Measurements from ENCODE around the gene NUMBL. TPM values are rescaled to one million over a fixed set of nuclear protein-coding genes. Genes with fewer than 3 reads are reported as not detected.

The NUMBL gene
- total RNA-seq, 1 experiment from 2014 or later: 57.7 TPM

DNA sequence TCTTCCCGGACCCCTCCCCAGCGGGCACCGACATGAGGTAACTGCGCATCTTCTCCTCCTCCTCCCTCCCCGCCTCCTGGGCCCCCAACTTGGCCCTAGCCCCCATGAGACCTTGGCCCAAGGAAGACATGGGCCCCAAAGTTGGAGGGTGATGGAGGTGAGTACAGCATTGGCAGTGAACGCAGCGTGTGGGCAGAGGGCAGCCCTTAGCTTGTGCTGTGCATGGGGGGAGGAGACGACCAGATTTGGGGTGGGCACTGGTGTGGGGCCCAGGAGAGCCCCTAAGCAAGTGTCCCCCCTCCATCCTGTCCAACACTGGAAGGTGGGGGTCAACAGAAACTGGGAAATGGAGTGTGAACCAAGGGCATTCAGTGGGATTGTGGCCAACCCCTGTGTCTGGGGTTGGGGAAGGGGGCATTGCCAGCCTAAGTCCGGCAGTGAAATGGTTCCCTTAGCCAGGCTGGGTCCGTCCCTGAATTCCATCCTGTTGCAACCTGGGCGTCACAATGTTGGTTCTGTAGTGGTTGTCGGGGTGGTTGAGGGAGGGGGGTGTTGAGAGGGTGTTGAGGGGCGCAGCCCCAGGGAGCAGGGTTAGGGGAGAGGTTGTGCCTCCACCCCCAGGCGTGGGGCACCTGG, 23.5 kb downstream of the NUMBL start:
- TF ChIP-seq EZH2 (IDR thresholded peaks at IDR 0.05; ENCODE audit: low read depth): no peak
- TF ChIP-seq, protein P1, sequence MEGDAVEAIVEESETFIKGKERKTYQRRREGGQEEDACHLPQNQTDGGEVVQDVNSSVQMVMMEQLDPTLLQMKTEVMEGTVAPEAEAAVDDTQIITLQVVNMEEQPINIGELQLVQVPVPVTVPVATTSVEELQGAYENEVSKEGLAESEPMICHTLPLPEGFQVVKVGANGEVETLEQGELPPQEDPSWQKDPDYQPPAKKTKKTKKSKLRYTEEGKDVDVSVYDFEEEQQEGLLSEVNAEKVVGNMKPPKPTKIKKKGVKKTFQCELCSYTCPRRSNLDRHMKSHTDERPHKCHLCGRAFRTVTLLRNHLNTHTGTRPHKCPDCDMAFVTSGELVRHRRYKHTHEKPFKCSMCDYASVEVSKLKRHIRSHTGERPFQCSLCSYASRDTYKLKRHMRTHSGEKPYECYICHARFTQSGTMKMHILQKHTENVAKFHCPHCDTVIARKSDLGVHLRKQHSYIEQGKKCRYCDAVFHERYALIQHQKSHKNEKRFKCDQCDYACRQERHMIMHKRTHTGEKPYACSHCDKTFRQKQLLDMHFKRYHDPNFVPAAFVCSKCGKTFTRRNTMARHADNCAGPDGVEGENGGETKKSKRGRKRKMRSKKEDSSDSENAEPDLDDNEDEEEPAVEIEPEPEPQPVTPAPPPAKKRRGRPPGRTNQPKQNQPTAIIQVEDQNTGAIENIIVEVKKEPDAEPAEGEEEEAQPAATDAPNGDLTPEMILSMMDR (conservative IDR thresholded peaks at IDR 0.05): no peak
- BruUV-seq (replicated peaks): TSS peak; percentile 67
- no peaks in the 10 kb centered on the region for H3K79me2 ChIP-seq (ENCODE audit: low read depth)
- 0 out of 2 replicates have a peak, but pooled peaks cover 6% of the 10 kb centered on the region for H3K36me3 ChIP-seq (ENCODE audit: low read depth)
- H3K27ac ChIP-seq: peak overlapping the region; percentile 86
- no peak for DNase-seq
- no peaks in the 10 kb centered on the region for H3K9me2 ChIP-seq (ENCODE audit: insufficient read depth)
- no peaks in the 10 kb centered on the region for H4K20me1 ChIP-seq (ENCODE audit: insufficient read depth)
- H3K9me3 ChIP-seq (ENCODE audit: insufficient read depth, low read depth): no peaks in the 10 kb centered on the region
- peaks cover 34% of the 10 kb centered on the region for H3K4me1 ChIP-seq (replicated peaks; ENCODE audit: insufficient read depth)
- no peak overlapping the region for H3K4me3 ChIP-seq
- no peak overlapping the region for H2AFZ ChIP-seq
- H3K4me2 ChIP-seq: peak overlapping the region; percentile 43; the same call in 1 of the 2 replicates
- POLR2A ChIA-PET (ENCODE audit: unreplicated experiment): no interaction called here
- no peaks in the 10 kb centered on the region for H3K27me3 ChIP-seq (ENCODE audit: insufficient read depth, low read depth)
- CTCF ChIA-PET: no interaction called here
- intact Hi-C loops (cut with micrococcal nuclease; ENCODE audit: unreplicated experiment): loop anchor here (1.0 to 10.0 kb wide), 2 partner anchors 49 to 908 kb away; partner anchors contain the start of genes CEACAM21 and COQ8B
- H3F3A ChIP-seq (ENCODE audit: insufficient read depth, low read depth): peaks cover 27% of the 10 kb centered on the region

DNA sequence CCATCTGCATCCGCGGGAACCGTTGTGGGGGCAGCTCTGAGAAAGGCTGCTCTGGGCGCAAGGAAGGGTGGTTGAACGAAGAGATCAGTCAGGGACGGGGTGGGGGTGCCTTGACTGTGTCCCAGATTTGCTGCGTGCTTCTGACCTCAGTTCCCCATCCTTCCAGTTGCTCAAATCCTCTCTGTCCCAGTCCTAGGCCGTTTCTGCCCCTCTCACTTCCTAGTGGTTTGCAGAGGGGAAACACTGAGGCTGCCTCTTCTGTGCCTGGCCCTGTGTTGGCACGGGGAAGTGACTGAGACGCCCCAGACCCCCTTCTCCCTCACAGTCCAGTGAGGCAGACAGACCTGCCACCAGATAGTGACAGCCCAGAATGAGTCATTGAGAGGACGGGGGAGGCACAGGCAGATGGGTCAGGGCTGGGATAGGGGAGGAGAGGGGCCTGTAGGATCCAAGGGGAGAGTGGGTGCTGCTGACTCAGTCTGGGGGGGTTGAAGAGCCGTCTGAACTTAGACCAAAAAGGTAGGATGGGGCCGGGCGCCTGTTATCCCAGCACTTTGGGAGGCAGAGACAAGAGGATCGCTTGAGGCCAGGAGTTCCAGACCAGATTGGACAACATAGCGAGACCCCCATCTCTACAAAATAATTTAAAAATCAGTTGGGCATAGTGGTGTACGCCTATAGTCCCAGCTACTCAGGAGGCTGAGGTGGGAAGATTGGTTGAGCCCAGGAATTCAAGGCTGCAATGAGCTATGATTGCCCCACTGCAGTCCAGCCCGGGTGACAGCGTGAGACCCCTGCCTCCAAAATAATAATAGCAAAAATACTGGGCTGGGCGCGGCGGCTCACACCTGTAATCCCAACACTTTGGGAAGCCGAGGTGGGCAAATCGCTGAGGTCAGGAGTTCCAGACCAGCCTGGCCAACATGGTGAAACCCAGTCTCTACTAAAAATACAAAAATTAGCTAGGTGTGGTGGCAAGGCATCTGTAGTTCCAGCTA, 26.5 kb downstream of the NUMBL start:
- Histone ChIP-seq H4K20me1 (ENCODE audit: insufficient read depth) (no peaks in the 10 kb centered on the region), H3K9me3 (ENCODE audit: insufficient read depth, low read depth) (no peaks in the 10 kb centered on the region), H2AFZ (no peak overlapping the region; the same call in 1 of the 2 replicates), H3F3A (ENCODE audit: insufficient read depth, low read depth) (peaks cover 33% of the 10 kb centered on the region), H3K4me2 (peak overlapping the region; percentile 86), H3K36me3 (ENCODE audit: low read depth) (0 out of 2 replicates have a peak, but pooled peaks cover 2% of the 10 kb centered on the region), H3K79me2 (ENCODE audit: low read depth) (no peaks in the 10 kb centered on the region), H3K27ac (0 out of 2 replicates have a peak overlapping the region, but pooled peaks have one; percentile 86), H3K27me3 (ENCODE audit: insufficient read depth, low read depth) (no peaks in the 10 kb centered on the region), H3K4me3 (peak overlapping the region; percentile 94; the same call in 1 of the 2 replicates), H3K9me2 (ENCODE audit: insufficient read depth) (no peaks in the 10 kb centered on the region), H3K4me1 (replicated peaks; ENCODE audit: insufficient read depth) (peaks cover 34% of the 10 kb centered on the region)
- BruUV-seq (replicated peaks): TSS peak; percentile 55
- intact Hi-C loops (cut with micrococcal nuclease; ENCODE audit: unreplicated experiment): loop anchor here (1.0 to 10.0 kb wide), 9 partner anchors 51 to 911 kb away; partner anchors contain the start of genes CEACAM21, SNRPA and TGFB1
- DNase-seq: no peak
- TF ChIP-seq EZH2 (IDR thresholded peaks at IDR 0.05; ENCODE audit: low read depth): no peak
- TF ChIP-seq, protein P1 (conservative IDR thresholded peaks at IDR 0.05): no peak
- CTCF ChIA-PET: interaction anchor here (0.6 to 1.1 kb wide), 9 partner anchors 29 to 599 kb away, joined by 3 to 8 read pairs (median 4); no protein-coding TSS in a partner anchor
- POLR2A ChIA-PET (ENCODE audit: unreplicated experiment): interaction anchor here (0.6 to 1.0 kb wide), 2 partner anchors 114 to 495 kb away, joined by 9 to 11 read pairs; partner anchors contain the start of gene RAB4B

Data from PC-9 (cell line).